Lung (tissue), 12 donors: Measurements from ENCODE around the gene KRT1. TPM values are rescaled to one million over a fixed set of nuclear protein-coding genes. Genes with fewer than 3 reads are reported as not detected.

Experiments used
- ATAC-seq: fragments of 200-7000 bp; cut with Tn5 transposase; one replicate; pipeline ENCODE4 v1.9.1; 2020; ENCODE audit warnings: moderate number of reproducible peaks; ENCODE audit not compliant: insufficient read depth, low FRiP score
- DNase-seq, 3 donors: peaks; one replicate each; pipeline ENCODE4 v3.0.0-alpha.2; 2013 to 2017
- H3K27ac ChIP-seq, 2 donors: one replicate each; pipeline ENCODE4 v1.5.1; 2013; ENCODE audit warnings: mild to moderate bottlenecking in 2 of 2, moderate library complexity in 2 of 2, control low read depth in 1 of 2, inconsistent platforms in 1 of 2, low read depth in 1 of 2, low read length in 1 of 2
- H3K27me3 ChIP-seq, 3 donors: one replicate each; pipeline ENCODE4 v1.5.1; 2013; ENCODE audit warnings: low read length in 2 of 3; ENCODE audit not compliant: control insufficient read depth in 3 of 3, insufficient read depth in 3 of 3
- H3K36me3 ChIP-seq, 4 donors: one replicate each; pipeline ENCODE4 v1.5.1; 2013; ENCODE audit warnings: low read length in 4 of 4, mild to moderate bottlenecking in 1 of 4, moderate library complexity in 1 of 4; ENCODE audit not compliant: control insufficient read depth in 4 of 4, insufficient read depth in 4 of 4
- H3K4me1 ChIP-seq, 5 donors: one replicate each; pipeline ENCODE4 v1.5.1; 2013; ENCODE audit warnings: low read length in 5 of 5, mild to moderate bottlenecking in 2 of 5, moderate library complexity in 1 of 5; ENCODE audit not compliant: control insufficient read depth in 5 of 5, insufficient read depth in 5 of 5
- H3K4me3 ChIP-seq: one replicate; pipeline ENCODE4 v1.5.1; 2013; ENCODE audit warnings: mild to moderate bottlenecking, control low read depth, moderate library complexity
- H3K9ac ChIP-seq, 2 donors: one replicate each; pipeline ENCODE4 v1.5.1; 2013; ENCODE audit warnings: low read length in 2 of 2, control low read depth in 1 of 2; ENCODE audit not compliant: insufficient read depth in 1 of 2
- H3K9me3 ChIP-seq, 4 donors: one replicate each; pipeline ENCODE4 v1.5.1; 2013; ENCODE audit warnings: low read length in 3 of 4, mild to moderate bottlenecking in 1 of 4, moderate library complexity in 1 of 4; ENCODE audit not compliant: control insufficient read depth in 4 of 4, insufficient read depth in 3 of 4
- WGBS, 2 donors: extraction: QIAGEN DNeasy Blood & Tissue Kit; methylation state at CpG; one replicate each; pipeline ENCODE4 v1.1.7; 2013; 5-methylcytosine and 5-hydroxymethylcytosine counted together
- polyA plus RNA-seq, 2 donors: library from polyadenylated mRNA; stranded (reverse); fragments of 200-250 nt; gene quantifications; one replicate each; pipeline ENCODE4 v1.2.1, GENCODE V29; 2013
- total RNA-seq, 2 donors: library from RNA; depleted of rRNA in 1 of 2; stranded (reverse); fragments of >200 nt in 1 of 2; gene quantifications; one replicate each; pipeline ENCODE4 v1.2.1, GENCODE V29; 2014 to 2021
- TF ChIP-seq, protein P1 (sequence below): IDR thresholded peaks from 2 replicates; pipeline ENCODE4 v1.5.1; 2012; ENCODE audit warnings: mild to moderate bottlenecking; ENCODE audit errors: control extremely low read depth, extremely low read depth
- donor health status: control.
- donor health status: control.
- donor health status: Bipolar disorder and iron deficiency.
- donor health status: healthy.
- donor health status: DM: yes; HTN: yes; CAD: no.

Gene KRT1
- total and polyA plus RNA-seq, 4 donors: 0.09 to 0.82 TPM; not detected in 2

DNA sequence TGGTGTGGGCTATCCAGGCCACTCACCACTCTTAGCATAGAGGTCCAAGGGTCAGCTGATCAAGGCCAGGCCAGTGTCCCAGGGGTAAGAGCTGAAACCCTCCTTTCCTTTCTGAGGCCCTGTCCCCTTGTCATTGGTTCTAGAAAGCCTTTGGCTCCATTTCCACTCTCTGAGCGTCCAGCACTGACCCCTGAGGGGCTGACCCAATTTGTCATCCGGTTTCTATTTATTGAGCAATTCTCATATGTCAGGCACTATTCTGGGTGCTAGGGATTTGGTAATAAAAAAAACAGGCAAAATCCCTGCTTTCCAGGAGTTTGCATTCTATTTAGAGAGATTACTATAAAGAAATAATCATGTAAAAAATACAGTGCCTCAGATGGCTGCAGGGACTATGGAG lies 19.8 kb upstream of the KRT1 start:
- peaks cover 0 to 30% (median 2%) of the 10 kb centered on the region in 3 donors for H3K27me3 ChIP-seq
- DNase-seq: no peak
- no peaks in the 10 kb centered on the region for H3K9me3 ChIP-seq
- no peak overlapping the region for H3K4me3 ChIP-seq
- H3K9ac ChIP-seq: no peak overlapping the region
- 66 to 77% methylated on average over 2 of the region's 2 CpGs for WGBS, 2 donors
- no peak overlapping the region for H3K27ac ChIP-seq
- TF ChIP-seq, protein P1, sequence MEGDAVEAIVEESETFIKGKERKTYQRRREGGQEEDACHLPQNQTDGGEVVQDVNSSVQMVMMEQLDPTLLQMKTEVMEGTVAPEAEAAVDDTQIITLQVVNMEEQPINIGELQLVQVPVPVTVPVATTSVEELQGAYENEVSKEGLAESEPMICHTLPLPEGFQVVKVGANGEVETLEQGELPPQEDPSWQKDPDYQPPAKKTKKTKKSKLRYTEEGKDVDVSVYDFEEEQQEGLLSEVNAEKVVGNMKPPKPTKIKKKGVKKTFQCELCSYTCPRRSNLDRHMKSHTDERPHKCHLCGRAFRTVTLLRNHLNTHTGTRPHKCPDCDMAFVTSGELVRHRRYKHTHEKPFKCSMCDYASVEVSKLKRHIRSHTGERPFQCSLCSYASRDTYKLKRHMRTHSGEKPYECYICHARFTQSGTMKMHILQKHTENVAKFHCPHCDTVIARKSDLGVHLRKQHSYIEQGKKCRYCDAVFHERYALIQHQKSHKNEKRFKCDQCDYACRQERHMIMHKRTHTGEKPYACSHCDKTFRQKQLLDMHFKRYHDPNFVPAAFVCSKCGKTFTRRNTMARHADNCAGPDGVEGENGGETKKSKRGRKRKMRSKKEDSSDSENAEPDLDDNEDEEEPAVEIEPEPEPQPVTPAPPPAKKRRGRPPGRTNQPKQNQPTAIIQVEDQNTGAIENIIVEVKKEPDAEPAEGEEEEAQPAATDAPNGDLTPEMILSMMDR: no peak
- H3K36me3 ChIP-seq: no peaks in the 10 kb centered on the region
- peaks cover 0 to 2% (median 0%) of the 10 kb centered on the region in 5 donors for H3K4me1 ChIP-seq
- ATAC-seq: no peak

DNA sequence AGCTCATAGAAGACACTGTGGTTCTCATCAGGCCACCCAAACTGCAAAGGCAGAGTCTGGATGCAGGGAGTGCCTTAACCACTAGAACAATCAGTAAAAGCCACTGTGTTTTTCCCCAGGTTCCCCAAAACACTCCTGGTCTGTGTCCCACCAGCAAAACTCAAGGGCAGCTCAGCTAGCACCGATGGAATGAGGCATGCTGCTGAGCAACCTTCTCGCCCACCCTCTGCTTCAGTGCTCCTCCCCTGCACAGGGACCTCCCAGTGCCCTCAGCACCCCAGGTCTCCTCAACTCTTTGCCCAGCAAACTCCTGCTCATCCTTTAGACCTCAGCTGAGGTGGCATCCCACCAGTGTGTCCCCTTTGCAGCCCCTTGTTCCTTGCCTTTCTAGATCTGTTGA lies 19.2 kb upstream of the KRT1 start:
- no peak overlapping the region for H3K4me3 ChIP-seq
- ATAC-seq (no peak), DNase-seq (no peak)
- no peaks in the 10 kb centered on the region for H3K36me3 ChIP-seq
- H3K27ac ChIP-seq: no peak overlapping the region
- TF ChIP-seq, protein P1: no peak
- 79 to 85% methylated on average over 2 of the region's 2 CpGs for WGBS, 2 donors
- no peak overlapping the region for H3K9ac ChIP-seq
- peaks cover 2 to 30% (median 4%) of the 10 kb centered on the region in 3 donors for H3K27me3 ChIP-seq
- peaks cover 0 to 2% (median 0%) of the 10 kb centered on the region in 5 donors for H3K4me1 ChIP-seq
- no peaks in the 10 kb centered on the region for H3K9me3 ChIP-seq

DNA sequence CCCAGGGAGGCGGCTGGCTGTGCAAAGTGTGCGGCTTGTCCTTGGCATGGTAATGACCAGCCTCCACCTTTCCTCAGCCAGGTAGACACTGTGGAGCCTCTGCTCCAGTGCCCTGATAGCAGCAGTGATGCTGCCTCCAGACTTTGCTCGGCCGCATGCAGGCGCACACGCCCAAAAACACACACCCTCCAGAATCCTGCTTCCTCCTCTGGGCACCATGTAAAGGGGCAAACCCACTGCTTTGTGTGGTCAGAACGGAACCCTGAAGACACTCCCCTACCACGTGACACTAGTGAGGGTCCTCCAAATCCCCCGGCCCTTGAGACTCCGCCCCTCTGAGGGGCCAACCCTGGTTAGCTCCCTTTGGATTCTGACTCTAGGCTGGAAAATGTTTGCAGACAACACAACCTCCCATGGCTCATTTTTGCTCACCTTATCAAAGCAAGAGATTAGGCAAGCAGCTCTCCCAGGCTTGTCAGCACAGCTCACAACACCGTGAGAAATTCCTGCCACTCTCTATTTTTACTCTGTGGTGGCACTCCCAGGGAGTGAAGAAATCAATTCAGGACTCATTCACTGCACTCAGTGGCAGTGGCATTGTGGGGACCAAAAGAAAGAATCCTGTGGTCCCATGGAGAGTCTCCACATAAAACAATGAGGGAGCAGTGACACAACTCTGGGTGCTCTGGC lies 18.6 kb upstream of the KRT1 start:
- Histone ChIP-seq H3K27ac (no peak overlapping the region), H3K27me3 (peaks cover 2 to 27% (median 4%) of the 10 kb centered on the region in 3 donors), H3K36me3 (no peaks in the 10 kb centered on the region), H3K4me3 (no peak overlapping the region), H3K4me1 (peaks cover 0 to 2% (median 0%) of the 10 kb centered on the region in 5 donors), H3K9me3 (no peaks in the 10 kb centered on the region), H3K9ac (no peak overlapping the region)
- WGBS, 2 donors: 55 to 62% methylated on average over 11 of the region's 11 CpGs
- TF ChIP-seq, protein P1: no peak
- ATAC-seq (no peak), DNase-seq (no peak)
